Measurements from ENCODE around the gene FEM1A. TPM values are rescaled to one million over a fixed set of nuclear protein-coding genes. Genes with fewer than 3 reads are reported as not detected.
"Not testable (repeated sequence)": the region's sequence is repeated elsewhere in the genome, so short reads cannot be mapped to it uniquely, and the experiment has no call there.

The FEM1A gene
- total and polyA plus RNA-seq, 2 donors = 5.5 to 9.1 TPM

GRCh38 chr19:4768934-4769777 is 22.4 kb upstream of the FEM1A start:
- Histone ChIP-seq H3K4me3 (ENCODE audit: low read length in 2 of 2) (no peak overlapping the region), H3K27me3 (ENCODE audit: control insufficient read depth in 2 of 2, insufficient read depth in 1 of 2, low read length in 1 of 2) (peaks cover 0 to 2% of the 10 kb centered on the region in 2 donors), H3K27ac (ENCODE audit: low read depth in 1 of 2, low read length in 1 of 2) (no peak overlapping the region), H3K36me3 (ENCODE audit: control insufficient read depth in 2 of 2, insufficient read depth in 2 of 2, low read length in 1 of 2) (no peaks in the 10 kb centered on the region), H3K4me1 (ENCODE audit: control insufficient read depth in 2 of 2, insufficient read depth in 2 of 2, low read length in 2 of 2) (peaks cover 0 to 2% of the 10 kb centered on the region in 2 donors), H3K9me3 (ENCODE audit: control insufficient read depth in 2 of 2, insufficient read depth in 1 of 2, low read length in 1 of 2) (peaks cover 2 to 13% of the 10 kb centered on the region in 2 donors)
- peak; percentile 63 to 89 (median 75) for DNase-seq (ENCODE audit: low read depth in 6 of 9, low spot score in 9 of 9)
- 16% methylated on average over 37 of the region's 37 CpGs for WGBS

DNA sequence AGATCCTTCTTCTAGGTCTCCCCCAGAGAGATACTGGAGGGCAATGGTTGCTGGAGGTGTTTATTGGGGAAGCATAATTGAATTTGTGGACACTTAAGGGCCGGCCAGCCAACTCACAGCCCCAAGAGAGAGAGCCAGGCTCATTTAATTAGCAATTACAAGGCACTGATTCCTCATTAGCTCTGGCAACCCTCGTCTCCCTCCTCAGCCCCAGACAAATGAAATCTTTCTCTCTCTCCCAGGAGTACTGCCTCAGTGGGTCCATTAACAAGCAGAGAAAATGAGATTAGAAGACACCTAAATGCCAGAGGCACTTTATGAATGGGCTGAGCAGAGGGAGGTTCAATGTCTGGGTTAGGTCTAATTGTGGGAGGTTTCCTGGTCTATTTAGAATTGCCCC is 19.0 kb upstream of the FEM1A start:
- Histone ChIP-seq H3K27me3 (ENCODE audit: control insufficient read depth in 2 of 2, insufficient read depth in 1 of 2, low read length in 1 of 2) (peaks cover 0 to 2% of the 10 kb centered on the region in 2 donors), H3K9me3 (ENCODE audit: control insufficient read depth in 2 of 2, insufficient read depth in 1 of 2, low read length in 1 of 2) (peaks cover 2 to 13% of the 10 kb centered on the region in 2 donors), H3K27ac (ENCODE audit: low read depth in 1 of 2, low read length in 1 of 2) (no peak overlapping the region), H3K4me1 (ENCODE audit: control insufficient read depth in 2 of 2, insufficient read depth in 2 of 2, low read length in 2 of 2) (peaks cover 0 to 2% of the 10 kb centered on the region in 2 donors), H3K4me3 (ENCODE audit: low read length in 2 of 2) (no peak overlapping the region), H3K36me3 (ENCODE audit: control insufficient read depth in 2 of 2, insufficient read depth in 2 of 2, low read length in 1 of 2) (no peaks in the 10 kb centered on the region)
- WGBS = 67% methylated on average over 2 of the region's 2 CpGs
- DNase-seq (ENCODE audit: low read depth in 6 of 9, low spot score in 9 of 9) = no peak

DNA sequence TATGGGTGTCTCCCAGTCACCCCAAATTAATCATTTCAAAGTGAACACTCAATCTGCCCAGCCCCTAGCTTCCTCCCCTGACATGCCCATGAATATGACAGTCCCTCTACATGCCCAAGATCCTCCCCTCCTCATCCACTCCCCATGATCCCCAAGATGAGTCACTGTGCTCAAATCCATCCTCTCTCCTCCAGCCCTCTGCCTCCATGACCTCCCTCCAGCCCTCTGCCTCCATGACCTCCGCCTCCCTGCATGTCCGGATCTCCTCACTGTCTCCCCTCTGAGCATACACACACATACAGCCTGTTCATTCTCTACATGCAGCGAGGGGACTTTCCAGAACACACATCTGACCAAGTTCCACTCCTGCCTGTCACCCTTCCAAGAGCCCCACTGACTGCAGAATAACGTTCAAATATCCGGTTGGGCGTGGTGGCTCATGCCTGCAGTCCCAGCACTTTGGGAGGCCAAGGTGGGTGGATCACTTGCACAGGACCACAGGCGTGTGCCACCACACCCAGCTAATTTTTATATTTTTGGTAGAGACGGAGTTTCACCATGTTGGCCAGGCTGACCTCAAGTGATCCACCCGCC is 18.4 kb upstream of the FEM1A start:
- 78% methylated on average over 9 of the region's 9 CpGs for WGBS
- DNase-seq (ENCODE audit: low read depth in 6 of 9, low spot score in 9 of 9) = no peak
- Histone ChIP-seq H3K4me3 (ENCODE audit: low read length in 2 of 2) (no peak overlapping the region), H3K4me1 (ENCODE audit: control insufficient read depth in 2 of 2, insufficient read depth in 2 of 2, low read length in 2 of 2) (peaks cover 0 to 2% of the 10 kb centered on the region in 2 donors), H3K9me3 (ENCODE audit: control insufficient read depth in 2 of 2, insufficient read depth in 1 of 2, low read length in 1 of 2) (peaks cover 2 to 13% of the 10 kb centered on the region in 2 donors), H3K27me3 (ENCODE audit: control insufficient read depth in 2 of 2, insufficient read depth in 1 of 2, low read length in 1 of 2) (peaks cover 0 to 4% of the 10 kb centered on the region in 2 donors), H3K27ac (ENCODE audit: low read depth in 1 of 2, low read length in 1 of 2) (no peak overlapping the region), H3K36me3 (ENCODE audit: control insufficient read depth in 2 of 2, insufficient read depth in 2 of 2, low read length in 1 of 2) (no peaks in the 10 kb centered on the region)

DNA sequence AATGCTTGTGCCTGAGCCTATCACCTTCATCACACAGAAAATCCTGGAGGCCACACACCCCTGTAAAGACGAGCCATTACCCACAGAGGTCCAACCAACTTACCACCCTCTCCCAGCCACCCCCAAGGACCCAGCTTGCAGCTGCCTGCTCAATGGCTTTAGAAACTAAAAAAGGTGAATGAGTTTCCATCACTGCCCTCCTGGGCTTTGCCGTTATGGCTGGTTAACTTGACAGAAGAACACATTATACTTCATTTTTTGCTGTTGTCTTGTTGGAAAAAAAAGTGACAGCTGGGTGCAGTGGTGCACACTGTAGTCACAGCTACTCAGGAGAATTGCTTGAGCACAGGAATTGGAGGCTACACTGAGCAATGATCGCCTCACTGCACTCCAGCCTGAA is 17.4 kb upstream of the FEM1A start:
- WGBS = 69% methylated on average over 3 of the region's 3 CpGs
- no peak overlapping the region for H3K4me3 ChIP-seq (ENCODE audit: low read length in 2 of 2)
- no peaks in the 10 kb centered on the region for H3K4me1 ChIP-seq (ENCODE audit: control insufficient read depth in 2 of 2, insufficient read depth in 2 of 2, low read length in 2 of 2)
- no peaks in the 10 kb centered on the region for H3K36me3 ChIP-seq (ENCODE audit: control insufficient read depth in 2 of 2, insufficient read depth in 2 of 2, low read length in 1 of 2)
- no peak for DNase-seq (ENCODE audit: low read depth in 6 of 9, low spot score in 9 of 9)
- H3K27ac ChIP-seq (ENCODE audit: low read depth in 1 of 2, low read length in 1 of 2) = no peak overlapping the region
- peaks cover 0 to 7% of the 10 kb centered on the region in 2 donors for H3K9me3 ChIP-seq (ENCODE audit: control insufficient read depth in 2 of 2, insufficient read depth in 1 of 2, low read length in 1 of 2)
- peaks cover 0 to 4% of the 10 kb centered on the region in 2 donors for H3K27me3 ChIP-seq (ENCODE audit: control insufficient read depth in 2 of 2, insufficient read depth in 1 of 2, low read length in 1 of 2)

- no peak for DNase-seq (ENCODE audit: low read depth in 6 of 9, low spot score in 9 of 9)
- no peak overlapping the region for H3K27ac ChIP-seq (ENCODE audit: low read depth in 1 of 2, low read length in 1 of 2)
- H3K4me3 ChIP-seq (ENCODE audit: low read length in 2 of 2) = no peak overlapping the region
- H3K27me3 ChIP-seq (ENCODE audit: control insufficient read depth in 2 of 2, insufficient read depth in 1 of 2, low read length in 1 of 2) = peaks cover 0 to 4% of the 10 kb centered on the region in 2 donors
- H3K9me3 ChIP-seq (ENCODE audit: control insufficient read depth in 2 of 2, insufficient read depth in 1 of 2, low read length in 1 of 2) = peaks cover 0 to 2% of the 10 kb centered on the region in 2 donors
- no peaks in the 10 kb centered on the region for H3K36me3 ChIP-seq (ENCODE audit: control insufficient read depth in 2 of 2, insufficient read depth in 2 of 2, low read length in 1 of 2)
- 79% methylated on average over 5 of the region's 5 CpGs for WGBS
- no peaks in the 10 kb centered on the region for H3K4me1 ChIP-seq (ENCODE audit: control insufficient read depth in 2 of 2, insufficient read depth in 2 of 2, low read length in 2 of 2)
These were observed 15.8 kb upstream of the FEM1A start for GRCh38 chr19:4775627-4776152.

DNA sequence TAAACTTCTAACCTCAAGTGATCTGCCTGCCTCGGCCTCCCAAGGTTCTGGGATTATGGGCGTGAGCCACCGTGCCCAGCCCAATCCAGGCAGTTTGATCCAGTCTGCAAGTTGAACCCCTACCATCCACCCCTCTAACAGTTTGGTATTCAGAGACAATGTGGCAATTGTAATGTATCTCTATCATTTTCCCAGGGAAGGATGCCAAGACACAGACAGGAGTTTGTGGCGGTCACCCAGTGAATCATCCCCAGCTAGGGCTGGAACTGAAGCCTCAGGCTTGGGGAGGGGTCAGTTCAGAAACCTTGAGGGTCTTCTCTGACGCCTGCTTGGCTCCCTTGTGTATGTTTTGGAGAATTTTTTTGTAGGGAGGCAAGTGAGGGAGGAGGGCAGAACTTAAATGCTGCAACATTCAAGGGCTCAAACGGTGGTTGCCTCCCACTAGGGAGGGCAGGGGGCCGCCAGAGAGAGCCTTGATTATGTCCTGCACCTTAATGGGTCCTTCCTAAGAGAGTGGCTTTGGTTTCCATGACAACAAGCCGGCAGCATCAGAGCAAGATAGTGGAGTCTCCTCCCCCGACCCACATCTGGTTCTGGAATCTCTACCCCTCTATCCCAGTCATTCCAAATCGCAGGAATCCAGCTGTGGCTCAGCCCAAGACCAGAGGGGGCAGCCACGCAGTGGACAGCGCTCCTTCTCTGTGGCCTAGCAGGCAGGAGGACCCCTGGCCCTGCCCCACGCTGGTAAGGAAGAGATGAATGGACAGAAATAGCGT is 14.9 kb upstream of the FEM1A start:
- DNase-seq (ENCODE audit: low read depth in 6 of 9, low spot score in 9 of 9) = no peak
- H3K27ac ChIP-seq (ENCODE audit: low read depth in 1 of 2, low read length in 1 of 2) = no peak overlapping the region
- WGBS = 60% methylated on average over 14 of the region's 14 CpGs
- peaks cover 0 to 4% of the 10 kb centered on the region in 2 donors for H3K9me3 ChIP-seq (ENCODE audit: control insufficient read depth in 2 of 2, insufficient read depth in 1 of 2, low read length in 1 of 2)
- H3K36me3 ChIP-seq (ENCODE audit: control insufficient read depth in 2 of 2, insufficient read depth in 2 of 2, low read length in 1 of 2) = no peaks in the 10 kb centered on the region
- H3K4me1 ChIP-seq (ENCODE audit: control insufficient read depth in 2 of 2, insufficient read depth in 2 of 2, low read length in 2 of 2) = no peaks in the 10 kb centered on the region
- H3K27me3 ChIP-seq (ENCODE audit: control insufficient read depth in 2 of 2, insufficient read depth in 1 of 2, low read length in 1 of 2) = peaks cover 0 to 4% of the 10 kb centered on the region in 2 donors
- H3K4me3 ChIP-seq (ENCODE audit: low read length in 2 of 2) = no peak overlapping the region

- 76% methylated on average over 5 of the region's 5 CpGs for WGBS
- H3K27ac ChIP-seq (ENCODE audit: low read depth in 1 of 2, low read length in 1 of 2); H3K36me3 ChIP-seq (ENCODE audit: control insufficient read depth in 2 of 2, insufficient read depth in 2 of 2, low read length in 1 of 2); H3K9me3 ChIP-seq (ENCODE audit: control insufficient read depth in 2 of 2, insufficient read depth in 1 of 2, low read length in 1 of 2); H3K4me1 ChIP-seq (ENCODE audit: control insufficient read depth in 2 of 2, insufficient read depth in 2 of 2, low read length in 2 of 2); H3K27me3 ChIP-seq (ENCODE audit: control insufficient read depth in 2 of 2, insufficient read depth in 1 of 2, low read length in 1 of 2); H3K4me3 ChIP-seq (ENCODE audit: low read length in 2 of 2); DNase-seq (ENCODE audit: low read depth in 6 of 9, low spot score in 9 of 9): not testable (repeated sequence)
These were observed 13.4 kb upstream of the FEM1A start for GRCh38 chr19:4778124-4778523.

- H3K4me1 ChIP-seq (ENCODE audit: control insufficient read depth in 2 of 2, insufficient read depth in 2 of 2, low read length in 2 of 2) = no peaks in the 10 kb centered on the region
- peaks cover 0 to 4% of the 10 kb centered on the region in 2 donors for H3K9me3 ChIP-seq (ENCODE audit: control insufficient read depth in 2 of 2, insufficient read depth in 1 of 2, low read length in 1 of 2)
- H3K4me3 ChIP-seq (ENCODE audit: low read length in 2 of 2) = no peak overlapping the region
- WGBS = 83% methylated on average over 6 of the region's 6 CpGs
- H3K27ac ChIP-seq (ENCODE audit: low read depth in 1 of 2, low read length in 1 of 2) = no peak overlapping the region
- H3K27me3 ChIP-seq (ENCODE audit: control insufficient read depth in 2 of 2, insufficient read depth in 1 of 2, low read length in 1 of 2) = peaks cover 0 to 23% of the 10 kb centered on the region in 2 donors
- H3K36me3 ChIP-seq (ENCODE audit: control insufficient read depth in 2 of 2, insufficient read depth in 2 of 2, low read length in 1 of 2) = no peaks in the 10 kb centered on the region
- DNase-seq (ENCODE audit: low read depth in 6 of 9, low spot score in 9 of 9) = no peak
These were observed 10.7 kb upstream of the FEM1A start for GRCh38 chr19:4780860-4781259.
